HepG2 (cell line): Measurements from ENCODE around the gene SLC38A2. TPM values are rescaled to one million over a fixed set of nuclear protein-coding genes. Genes with fewer than 3 reads are reported as not detected.
A peak's percentile ranks its signal among the peaks of the same experiment; 100 is the strongest.

Experiments used
- CEBPG ChIP-seq: IDR thresholded peaks from 2 replicates; pipeline ENCODE4 v1.6.1; 2016
- CENPT ChIP-seq: sonication (generic); formaldehyde crosslinking; IDR thresholded peaks from 2 replicates; pipeline ENCODE4 v1.8.0; 2022; ENCODE audit warnings: low read depth, mild to moderate bottlenecking, moderate library complexity, missing genetic modification reagents
- GTF2F1 ChIP-seq: fragments of 150-350 bp; IDR thresholded peaks from 2 replicates; pipeline ENCODE4 v1.6.1; 2014; ENCODE audit warnings: low read length
- KDM3A ChIP-seq: IDR thresholded peaks from 2 replicates; pipeline ENCODE4 v1.6.1; 2018; ENCODE audit warnings: low read depth, missing compliant biosample characterization
- SMAD1 ChIP-seq: sonication (generic); formaldehyde crosslinking; IDR thresholded peaks from 2 replicates; pipeline ENCODE4 v1.4.0; 2020; ENCODE audit warnings: missing genetic modification reagents, low read depth, mild to moderate bottlenecking, borderline replicate concordance
- ZNF10 ChIP-seq: sonication (generic); formaldehyde crosslinking; IDR thresholded peaks from 2 replicates; pipeline ENCODE4 v1.4.0; 2020; ENCODE audit warnings: mild to moderate bottlenecking, low read depth, missing genetic modification reagents, borderline replicate concordance
- ZNF225 ChIP-seq: sonication (generic); formaldehyde crosslinking; IDR thresholded peaks from 2 replicates; pipeline ENCODE4 v1.4.0; 2020; ENCODE audit warnings: mild to moderate bottlenecking, missing genetic modification reagents
- ZNF546 ChIP-seq: sonication (generic); formaldehyde crosslinking; conservative IDR thresholded peaks from 2 replicates; pipeline ENCODE4 v1.8.1; 2023; ENCODE audit warnings: mild to moderate bottlenecking, missing genetic modification reagents
- ZNF660 ChIP-seq: sonication (generic); formaldehyde crosslinking; IDR thresholded peaks from 2 replicates; pipeline ENCODE4 v1.5.1; 2020; ENCODE audit warnings: mild to moderate bottlenecking, low read depth, missing genetic modification reagents, borderline replicate concordance
- polyA plus RNA-seq, 8 experiments: library from polyadenylated mRNA; depleted of rRNA in 3 of 8; stranded (reverse) in 7 of 8; unstranded in 1 of 8; fragments of >200 nt; fragmentation: Illumina TruSeq in 4 of 8; extraction: Trizol in 4 of 8; gene quantifications; 2 replicates each; pipeline versions ENCODE4 v1.2.1 to v1.2.3, GENCODE V29; 2011 to 2016; ENCODE audit warnings: low read depth in 4 of 8, missing spikeins in 1 of 8, mixed read lengths in 1 of 8; ENCODE audit not compliant: insufficient read depth in 1 of 8
- total RNA-seq, 5 experiments: library from RNA; depleted of rRNA; stranded (reverse); fragments of >200 nt; fragmentation: Illumina TruSeq; extraction: Trizol; gene quantifications; 2 replicates each; pipeline ENCODE4 v1.2.3, GENCODE V29; 2016; ENCODE audit warnings: low read depth in 1 of 5
- TF ChIP-seq, protein P1 (sequence below): sonication (generic); formaldehyde crosslinking; IDR thresholded peaks from 2 replicates; pipeline ENCODE4 v1.4.0; 2020; ENCODE audit warnings: low read depth, mild to moderate bottlenecking, missing genetic modification reagents
- TF ChIP-seq, protein P2 (sequence below): sonication (generic); formaldehyde crosslinking; IDR thresholded peaks from one replicate; pipeline ENCODE4 v1.5.1; 2020; ENCODE audit warnings: mild to moderate bottlenecking, missing genetic modification reagents; ENCODE audit errors: not compliant biosample characterization
- TF ChIP-seq, protein P3 (sequence below): conservative IDR thresholded peaks from 2 replicates; pipeline ENCODE4 v1.6.1; 2018; ENCODE audit warnings: missing genetic modification reagents
- TF ChIP-seq, protein P4 (sequence below): sonication (generic); formaldehyde crosslinking; conservative IDR thresholded peaks from 2 replicates; pipeline ENCODE4 v1.4.0; 2020; ENCODE audit warnings: missing genetic modification reagents

SLC38A2 gene
- total and polyA plus RNA-seq, 2 of the 13 experiments (the other 11 are each of a cell fraction or from before 2014, with no cell fraction given), result 368 to 880 TPM

DNA sequence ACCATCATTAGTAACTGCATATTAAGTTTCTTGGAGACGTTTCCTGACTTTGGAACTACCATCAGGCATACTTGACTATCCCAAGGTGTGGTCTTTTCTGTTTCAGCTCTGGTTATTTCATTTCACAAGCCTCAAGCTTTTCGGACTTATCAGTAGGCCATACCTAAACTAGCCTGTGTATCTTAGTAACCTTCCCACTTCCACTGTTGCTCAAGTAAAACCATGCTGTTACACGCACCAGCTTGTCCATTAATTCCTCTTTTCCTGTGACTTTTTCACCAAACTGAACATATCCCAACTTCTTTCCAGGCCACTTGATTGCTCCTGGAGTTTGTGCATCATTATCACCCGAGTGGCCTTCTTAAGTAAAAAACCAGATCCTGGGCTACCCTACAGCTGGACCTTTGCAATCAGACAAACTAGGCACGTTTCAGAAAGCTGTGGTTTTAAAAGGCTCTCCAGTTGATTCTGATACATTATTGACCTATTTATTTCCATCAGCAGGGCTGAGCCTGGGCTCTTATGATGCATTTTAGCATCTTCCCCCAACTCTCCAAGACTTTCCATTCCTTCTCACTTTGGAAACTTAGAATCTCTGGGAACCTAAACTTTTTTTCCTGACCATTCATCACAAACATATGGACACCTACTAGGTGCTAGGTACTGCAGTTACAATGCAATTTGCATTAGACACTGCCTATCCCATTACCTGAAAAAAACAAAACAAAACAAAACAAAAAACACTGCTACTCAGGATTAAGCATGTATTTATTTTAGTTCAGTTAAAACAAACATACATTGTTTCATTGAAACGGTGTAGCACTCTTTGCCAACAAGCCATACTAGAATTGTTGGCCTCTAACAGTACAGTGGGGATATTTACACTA lies 14.9 kb downstream of the SLC38A2 start (continued):
- TF ChIP-seq, protein P1, sequence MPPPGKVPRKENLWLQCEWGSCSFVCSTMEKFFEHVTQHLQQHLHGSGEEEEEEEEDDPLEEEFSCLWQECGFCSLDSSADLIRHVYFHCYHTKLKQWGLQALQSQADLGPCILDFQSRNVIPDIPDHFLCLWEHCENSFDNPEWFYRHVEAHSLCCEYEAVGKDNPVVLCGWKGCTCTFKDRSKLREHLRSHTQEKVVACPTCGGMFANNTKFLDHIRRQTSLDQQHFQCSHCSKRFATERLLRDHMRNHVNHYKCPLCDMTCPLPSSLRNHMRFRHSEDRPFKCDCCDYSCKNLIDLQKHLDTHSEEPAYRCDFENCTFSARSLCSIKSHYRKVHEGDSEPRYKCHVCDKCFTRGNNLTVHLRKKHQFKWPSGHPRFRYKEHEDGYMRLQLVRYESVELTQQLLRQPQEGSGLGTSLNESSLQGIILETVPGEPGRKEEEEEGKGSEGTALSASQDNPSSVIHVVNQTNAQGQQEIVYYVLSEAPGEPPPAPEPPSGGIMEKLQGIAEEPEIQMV, result no peak
- no peak for TF ChIP-seq ZNF10
- 0 out of 2 replicates have a peak, but pooled peaks have one; percentile 24 for TF ChIP-seq KDM3A (CRISPR knock-in tag)
- no peak; the same call in 1 of the 2 replicates for TF ChIP-seq CEBPG
- no peak for TF ChIP-seq CENPT (CRISPR knock-in tag)
- TF ChIP-seq, protein P2, sequence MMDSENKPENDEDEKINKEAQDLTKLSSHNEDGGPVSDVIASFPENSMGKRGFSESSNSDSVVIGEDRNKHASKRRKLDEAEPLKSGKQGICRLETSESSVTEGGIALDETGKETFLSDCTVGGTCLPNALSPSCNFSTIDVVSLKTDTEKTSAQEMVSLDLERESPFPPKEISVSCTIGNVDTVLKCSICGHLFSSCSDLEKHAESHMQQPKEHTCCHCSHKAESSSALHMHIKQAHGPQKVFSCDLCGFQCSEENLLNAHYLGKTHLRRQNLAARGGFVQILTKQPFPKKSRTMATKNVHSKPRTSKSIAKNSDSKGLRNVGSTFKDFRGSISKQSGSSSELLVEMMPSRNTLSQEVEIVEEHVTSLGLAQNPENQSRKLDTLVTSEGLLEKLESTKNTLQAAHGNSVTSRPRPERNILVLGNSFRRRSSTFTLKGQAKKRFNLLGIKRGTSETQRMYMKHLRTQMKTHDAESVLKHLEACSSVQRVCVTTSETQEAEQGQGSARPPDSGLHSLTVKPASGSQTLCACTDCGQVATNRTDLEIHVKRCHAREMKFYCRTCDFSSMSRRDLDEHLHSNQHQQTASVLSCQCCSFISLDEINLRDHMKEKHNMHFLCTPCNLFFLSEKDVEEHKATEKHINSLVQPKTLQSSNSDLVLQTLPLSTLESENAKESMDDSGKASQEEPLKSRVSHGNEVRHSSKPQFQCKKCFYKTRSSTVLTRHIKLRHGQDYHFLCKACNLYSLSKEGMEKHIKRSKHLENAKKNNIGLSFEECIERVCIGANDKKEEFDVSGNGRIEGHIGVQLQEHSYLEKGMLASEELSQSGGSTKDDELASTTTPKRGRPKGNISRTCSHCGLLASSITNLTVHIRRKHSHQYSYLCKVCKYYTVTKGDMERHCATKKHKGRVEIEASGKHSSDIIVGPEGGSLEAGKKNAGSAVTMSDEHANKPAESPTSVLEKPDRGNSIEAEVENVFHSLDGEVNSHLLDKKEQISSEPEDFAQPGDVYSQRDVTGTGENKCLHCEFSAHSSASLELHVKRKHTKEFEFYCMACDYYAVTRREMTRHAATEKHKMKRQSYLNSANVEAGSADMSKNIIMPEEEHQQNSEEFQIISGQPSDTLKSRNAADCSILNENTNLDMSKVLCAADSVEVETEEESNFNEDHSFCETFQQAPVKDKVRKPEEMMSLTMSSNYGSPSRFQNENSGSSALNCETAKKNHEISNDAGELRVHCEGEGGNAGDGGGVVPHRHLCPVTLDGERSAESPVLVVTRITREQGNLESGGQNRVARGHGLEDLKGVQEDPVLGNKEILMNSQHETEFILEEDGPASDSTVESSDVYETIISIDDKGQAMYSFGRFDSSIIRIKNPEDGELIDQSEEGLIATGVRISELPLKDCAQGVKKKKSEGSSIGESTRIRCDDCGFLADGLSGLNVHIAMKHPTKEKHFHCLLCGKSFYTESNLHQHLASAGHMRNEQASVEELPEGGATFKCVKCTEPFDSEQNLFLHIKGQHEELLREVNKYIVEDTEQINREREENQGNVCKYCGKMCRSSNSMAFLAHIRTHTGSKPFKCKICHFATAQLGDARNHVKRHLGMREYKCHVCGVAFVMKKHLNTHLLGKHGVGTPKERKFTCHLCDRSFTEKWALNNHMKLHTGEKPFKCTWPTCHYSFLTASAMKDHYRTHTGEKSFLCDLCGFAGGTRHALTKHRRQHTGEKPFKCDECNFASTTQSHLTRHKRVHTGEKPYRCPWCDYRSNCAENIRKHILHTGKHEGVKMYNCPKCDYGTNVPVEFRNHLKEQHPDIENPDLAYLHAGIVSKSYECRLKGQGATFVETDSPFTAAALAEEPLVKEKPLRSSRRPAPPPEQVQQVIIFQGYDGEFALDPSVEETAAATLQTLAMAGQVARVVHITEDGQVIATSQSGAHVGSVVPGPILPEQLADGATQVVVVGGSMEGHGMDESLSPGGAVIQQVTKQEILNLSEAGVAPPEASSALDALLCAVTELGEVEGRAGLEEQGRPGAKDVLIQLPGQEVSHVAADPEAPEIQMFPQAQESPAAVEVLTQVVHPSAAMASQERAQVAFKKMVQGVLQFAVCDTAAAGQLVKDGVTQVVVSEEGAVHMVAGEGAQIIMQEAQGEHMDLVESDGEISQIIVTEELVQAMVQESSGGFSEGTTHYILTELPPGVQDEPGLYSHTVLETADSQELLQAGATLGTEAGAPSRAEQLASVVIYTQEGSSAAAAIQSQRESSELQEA (CRISPR knock-in tag), result no peak
- TF ChIP-seq, protein P3, sequence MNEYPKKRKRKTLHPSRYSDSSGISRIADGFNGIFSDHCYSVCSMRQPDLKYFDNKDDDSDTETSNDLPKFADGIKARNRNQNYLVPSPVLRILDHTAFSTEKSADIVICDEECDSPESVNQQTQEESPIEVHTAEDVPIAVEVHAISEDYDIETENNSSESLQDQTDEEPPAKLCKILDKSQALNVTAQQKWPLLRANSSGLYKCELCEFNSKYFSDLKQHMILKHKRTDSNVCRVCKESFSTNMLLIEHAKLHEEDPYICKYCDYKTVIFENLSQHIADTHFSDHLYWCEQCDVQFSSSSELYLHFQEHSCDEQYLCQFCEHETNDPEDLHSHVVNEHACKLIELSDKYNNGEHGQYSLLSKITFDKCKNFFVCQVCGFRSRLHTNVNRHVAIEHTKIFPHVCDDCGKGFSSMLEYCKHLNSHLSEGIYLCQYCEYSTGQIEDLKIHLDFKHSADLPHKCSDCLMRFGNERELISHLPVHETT (CRISPR knock-in tag), result no peak
- peak; percentile 80; the same call in 1 of the 2 replicates for TF ChIP-seq ZNF546 (CRISPR knock-in tag)
- TF ChIP-seq SMAD1 (CRISPR knock-in tag), result no peak
- TF ChIP-seq ZNF660, result no peak
- peak; percentile 11; the same call in 1 of the 2 replicates for TF ChIP-seq GTF2F1
- TF ChIP-seq, protein P4, sequence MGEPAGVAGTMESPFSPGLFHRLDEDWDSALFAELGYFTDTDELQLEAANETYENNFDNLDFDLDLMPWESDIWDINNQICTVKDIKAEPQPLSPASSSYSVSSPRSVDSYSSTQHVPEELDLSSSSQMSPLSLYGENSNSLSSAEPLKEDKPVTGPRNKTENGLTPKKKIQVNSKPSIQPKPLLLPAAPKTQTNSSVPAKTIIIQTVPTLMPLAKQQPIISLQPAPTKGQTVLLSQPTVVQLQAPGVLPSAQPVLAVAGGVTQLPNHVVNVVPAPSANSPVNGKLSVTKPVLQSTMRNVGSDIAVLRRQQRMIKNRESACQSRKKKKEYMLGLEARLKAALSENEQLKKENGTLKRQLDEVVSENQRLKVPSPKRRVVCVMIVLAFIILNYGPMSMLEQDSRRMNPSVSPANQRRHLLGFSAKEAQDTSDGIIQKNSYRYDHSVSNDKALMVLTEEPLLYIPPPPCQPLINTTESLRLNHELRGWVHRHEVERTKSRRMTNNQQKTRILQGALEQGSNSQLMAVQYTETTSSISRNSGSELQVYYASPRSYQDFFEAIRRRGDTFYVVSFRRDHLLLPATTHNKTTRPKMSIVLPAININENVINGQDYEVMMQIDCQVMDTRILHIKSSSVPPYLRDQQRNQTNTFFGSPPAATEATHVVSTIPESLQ (CRISPR knock-in tag), result peak; percentile 47; the same call in 1 of the 2 replicates
- TF ChIP-seq ZNF225 (CRISPR knock-in tag), result no peak
